Endothelial cell of umbilical vein (primary cell): ENCODE results near the gene ETS2.

ENCODE experiments used
- CTCF ChIP-seq, 2 donors: IDR thresholded peaks; 1 replicate in 1 of 2; 2 replicates in 1 of 2; pipeline ENCODE4 v1.5.1; 2011; ENCODE audit warnings: low read length in 2 of 2, mild to moderate bottlenecking in 2 of 2, moderate library complexity in 2 of 2, control low read depth in 1 of 2, inconsistent platforms in 1 of 2, low read depth in 1 of 2; ENCODE audit not compliant: insufficient read depth in 1 of 2; ENCODE audit errors: extremely low read depth in 1 of 2
- EZH2 ChIP-seq: IDR thresholded peaks from 2 replicates; pipeline ENCODE4 v1.6.1; 2012; ENCODE audit warnings: borderline replicate concordance, low read depth, mild to moderate bottlenecking, moderate library complexity, low read length, inconsistent platforms; ENCODE audit not compliant: severe bottlenecking
- FOS ChIP-seq: IDR thresholded peaks from 2 replicates; pipeline ENCODE4 v1.6.1; 2011; ENCODE audit warnings: mild to moderate bottlenecking, low read length, moderate library complexity, borderline replicate concordance; ENCODE audit not compliant: insufficient read depth
- JUN ChIP-seq: IDR thresholded peaks from 2 replicates; pipeline ENCODE4 v1.6.1; 2011; ENCODE audit warnings: borderline replicate concordance, low read depth; ENCODE audit not compliant: insufficient read length, insufficient read depth
- MAX ChIP-seq: IDR thresholded peaks from 2 replicates; pipeline ENCODE4 v1.6.1; 2011; ENCODE audit not compliant: insufficient read depth, insufficient read length
- POLR2A ChIP-seq: IDR thresholded peaks from 2 replicates; pipeline ENCODE4 v1.6.1; 2012; ENCODE audit warnings: low read depth, mild to moderate bottlenecking, control low read depth, low read length
- POLR2AphosphoS5 ChIP-seq: IDR thresholded peaks from 2 replicates; pipeline ENCODE4 v1.6.1; 2012; ENCODE audit warnings: low read depth, mild to moderate bottlenecking, control low read depth, low read length, moderate library complexity; ENCODE audit not compliant: insufficient read depth

GRCh38 chr21:38802050-38803026 lies 3.4 kb upstream of the ETS2 start:
- no peak for TF ChIP-seq EZH2
- TF ChIP-seq CTCF (IDR thresholded peaks at IDR 0.05; ENCODE audit: extremely low read depth in 1 of 2, insufficient read depth in 1 of 2, low read depth in 1 of 2, low read length in 2 of 2): no peak
- TF ChIP-seq MAX: no peak
- no peak for TF ChIP-seq POLR2A
- no peak for TF ChIP-seq POLR2AphosphoS5
- TF ChIP-seq FOS: no peak
- TF ChIP-seq JUN: no peak
